H9 (cell line): ENCODE measurements around the gene ADGRD1. TPM values are rescaled to one million over a fixed set of nuclear protein-coding genes. Genes with fewer than 3 reads are reported as not detected.

Experiments used
- DNase-seq: peaks from one replicate; pipeline ENCODE4 v3.0.0-alpha.2; 2017
- H2AFZ ChIP-seq: one replicate; pipeline ENCODE4 v1.6.1; 2013; ENCODE audit warnings: mild to moderate bottlenecking, low read length, control low read depth, moderate library complexity
- H2AK5ac ChIP-seq: 2 replicates; pipeline ENCODE4 v1.6.1; 2013; ENCODE audit warnings: low read length, control low read depth, mixed read lengths; ENCODE audit not compliant: insufficient read length
- H2BK120ac ChIP-seq: one replicate; pipeline ENCODE4 v1.6.1; 2013; ENCODE audit warnings: low read depth, mild to moderate bottlenecking, low read length, control low read depth, inconsistent platforms; ENCODE audit not compliant: poor library complexity, severe bottlenecking
- H2BK12ac ChIP-seq: 2 replicates; pipeline ENCODE4 v1.6.1; 2013; ENCODE audit warnings: low read length, control low read depth, mixed read lengths, low read depth; ENCODE audit not compliant: insufficient read length
- H2BK15ac ChIP-seq: 2 replicates; pipeline ENCODE4 v1.6.1; 2013; ENCODE audit warnings: low read depth, low read length, control low read depth
- H2BK20ac ChIP-seq: one replicate; pipeline ENCODE4 v1.6.1; 2013; ENCODE audit warnings: low read depth, mild to moderate bottlenecking, low read length, control low read depth, inconsistent platforms; ENCODE audit not compliant: poor library complexity, severe bottlenecking
- H2BK5ac ChIP-seq: 2 replicates; pipeline ENCODE4 v1.6.1; 2013; ENCODE audit warnings: low read length, control low read depth, mixed read lengths; ENCODE audit not compliant: insufficient read length
- H3K14ac ChIP-seq: 2 replicates; pipeline ENCODE4 v1.6.1; 2013; ENCODE audit warnings: low read length, control low read depth; ENCODE audit not compliant: insufficient read depth
- H3K18ac ChIP-seq: 2 replicates; pipeline ENCODE4 v1.6.1; 2013; ENCODE audit warnings: low read depth, mild to moderate bottlenecking, mixed read lengths, low read length, control low read depth; ENCODE audit not compliant: insufficient read length
- H3K23ac ChIP-seq: 2 replicates; pipeline ENCODE4 v1.6.1; 2013; ENCODE audit warnings: low read length, control low read depth, mixed read lengths, low read depth; ENCODE audit not compliant: insufficient read length
- H3K23me2 ChIP-seq: 2 replicates; pipeline ENCODE4 v1.6.1; 2013; ENCODE audit warnings: low read depth, mild to moderate bottlenecking, mixed read lengths, low read length, control low read depth; ENCODE audit not compliant: insufficient read length, poor library complexity, severe bottlenecking
- H3K27ac ChIP-seq: 2 replicates; pipeline ENCODE4 v1.5.1; 2013; ENCODE audit warnings: low read length, control low read depth, mixed read lengths, low read depth; ENCODE audit not compliant: insufficient read length
- H3K27me3 ChIP-seq: 2 replicates; pipeline ENCODE4 v1.6.1; 2013; ENCODE audit warnings: low read length, control low read depth, inconsistent platforms; ENCODE audit not compliant: insufficient read depth
- H3K4ac ChIP-seq: 2 replicates; pipeline ENCODE4 v1.6.1; 2013; ENCODE audit warnings: low read depth, mild to moderate bottlenecking, control low read depth, inconsistent platforms, low read length, moderate library complexity
- H3K4me1 ChIP-seq: 2 replicates; pipeline ENCODE4 v1.6.1; 2013; ENCODE audit warnings: low read length, control low read depth, inconsistent platforms; ENCODE audit not compliant: insufficient read depth
- H3K4me2 ChIP-seq: 2 replicates; pipeline ENCODE4 v1.6.1; 2013; ENCODE audit warnings: low read length, control low read depth, mixed read lengths; ENCODE audit not compliant: insufficient read length, insufficient read depth
- H3K56ac ChIP-seq: 2 replicates; pipeline ENCODE4 v1.6.1; 2013; ENCODE audit warnings: low read depth, mild to moderate bottlenecking, mixed read lengths, low read length, control low read depth; ENCODE audit not compliant: insufficient read length
- H3K79me1 ChIP-seq: 2 replicates; pipeline ENCODE4 v1.6.1; 2013; ENCODE audit warnings: low read depth, mild to moderate bottlenecking, moderate library complexity, low read length, control low read depth, inconsistent platforms; ENCODE audit not compliant: insufficient read depth, poor library complexity, severe bottlenecking
- H3K79me2 ChIP-seq: 2 replicates; pipeline ENCODE4 v1.6.1; 2013; ENCODE audit warnings: low read length, control low read depth, inconsistent platforms; ENCODE audit not compliant: insufficient read depth
- H3K9ac ChIP-seq: 2 replicates; pipeline ENCODE4 v1.6.1; 2013; ENCODE audit warnings: low read length, control low read depth, mixed read lengths; ENCODE audit not compliant: insufficient read length; ENCODE audit errors: extremely low read depth
- H3K9me3 ChIP-seq: one replicate; pipeline ENCODE4 v1.6.1; 2013; ENCODE audit warnings: low read depth, low read length, inconsistent platforms; ENCODE audit not compliant: control insufficient read depth
- H3T11ph ChIP-seq: one replicate; pipeline ENCODE4 v1.6.1; 2013; ENCODE audit warnings: mild to moderate bottlenecking, low read length, control low read depth, inconsistent platforms
- H4K20me1 ChIP-seq: one replicate; pipeline ENCODE4 v1.6.1; 2013; ENCODE audit not compliant: control insufficient read depth, insufficient read length, insufficient read depth
- H4K5ac ChIP-seq: 2 replicates; pipeline ENCODE4 v1.6.1; 2013; ENCODE audit warnings: low read depth, mild to moderate bottlenecking, mixed read lengths, low read length, control low read depth; ENCODE audit not compliant: insufficient read length
- H4K8ac ChIP-seq: replicated peaks from 2 replicates; pipeline ENCODE4 v1.6.1; 2013; ENCODE audit warnings: low read length, control low read depth, mixed read lengths, low read depth; ENCODE audit not compliant: insufficient read length
- H4K91ac ChIP-seq: 2 replicates; pipeline ENCODE4 v1.6.1; 2013; ENCODE audit warnings: low read depth, mild to moderate bottlenecking, moderate library complexity, mixed read lengths, low read length, control low read depth; ENCODE audit not compliant: insufficient read length
- H3K27ac Mint-ChIP-seq, 3 experiments: 2 replicates in 2 of 3; 3 replicates in 1 of 3; pipeline ENCODE4 v1.8.0; 2020 to 2021; ENCODE audit warnings: mixed read lengths in 3 of 3, mild to moderate bottlenecking in 1 of 3, moderate library complexity in 1 of 3
- H3K27me3 Mint-ChIP-seq: 2 replicates; pipeline ENCODE4 v1.8.0; 2021; ENCODE audit warnings: low read depth, mild to moderate bottlenecking, moderate library complexity, mixed read lengths
- H3K36me3 Mint-ChIP-seq, 3 experiments: 2 replicates in 2 of 3; 3 replicates in 1 of 3; pipeline ENCODE4 v1.8.0; 2020 to 2021; ENCODE audit warnings: low read depth in 3 of 3, mixed read lengths in 3 of 3; ENCODE audit not compliant: insufficient read depth in 1 of 3
- H3K4me1 Mint-ChIP-seq, 2 experiments: 2 replicates each; pipeline ENCODE4 v1.8.0; 2020; ENCODE audit warnings: mixed read lengths in 2 of 2
- H3K4me3 Mint-ChIP-seq, 2 experiments: 2 replicates in 1 of 2; 3 replicates in 1 of 2; pipeline ENCODE4 v1.8.0; 2020 to 2021; ENCODE audit warnings: mild to moderate bottlenecking in 2 of 2, mixed read lengths in 2 of 2, moderate library complexity in 1 of 2
- H3K9me3 Mint-ChIP-seq, 2 experiments: 2 replicates in 1 of 2; 3 replicates in 1 of 2; pipeline ENCODE4 v1.8.0; 2020; ENCODE audit warnings: mild to moderate bottlenecking in 2 of 2, mixed read lengths in 2 of 2, moderate library complexity in 1 of 2
- WGBS: extraction: QIAGEN DNeasy Blood & Tissue Kit; methylation state at CpG from one replicate; pipeline ENCODE4 v1.1.7; 2013; ENCODE audit warnings: missing lambda C conversion rate, low lambda C conversion rate, mixed read lengths; ENCODE audit not compliant: insufficient read length; ENCODE audit errors: extremely low coverage; 5-methylcytosine and 5-hydroxymethylcytosine counted together
- total RNA-seq: library from RNA; stranded (reverse); gene quantifications from 2 replicates; pipeline ENCODE4 v1.2.1, GENCODE V29; 2021
- TF ChIP-seq, protein P1 (sequence below): fragments of 200-600 bp; sonication (generic); conservative IDR thresholded peaks from 3 replicates; pipeline ENCODE4 v1.8.0; 2021; ENCODE audit warnings: antibody characterized with exemption, mild to moderate bottlenecking

The ADGRD1 gene
- total RNA-seq, 1 experiment from 2014 or later, result 0.52 TPM

DNA sequence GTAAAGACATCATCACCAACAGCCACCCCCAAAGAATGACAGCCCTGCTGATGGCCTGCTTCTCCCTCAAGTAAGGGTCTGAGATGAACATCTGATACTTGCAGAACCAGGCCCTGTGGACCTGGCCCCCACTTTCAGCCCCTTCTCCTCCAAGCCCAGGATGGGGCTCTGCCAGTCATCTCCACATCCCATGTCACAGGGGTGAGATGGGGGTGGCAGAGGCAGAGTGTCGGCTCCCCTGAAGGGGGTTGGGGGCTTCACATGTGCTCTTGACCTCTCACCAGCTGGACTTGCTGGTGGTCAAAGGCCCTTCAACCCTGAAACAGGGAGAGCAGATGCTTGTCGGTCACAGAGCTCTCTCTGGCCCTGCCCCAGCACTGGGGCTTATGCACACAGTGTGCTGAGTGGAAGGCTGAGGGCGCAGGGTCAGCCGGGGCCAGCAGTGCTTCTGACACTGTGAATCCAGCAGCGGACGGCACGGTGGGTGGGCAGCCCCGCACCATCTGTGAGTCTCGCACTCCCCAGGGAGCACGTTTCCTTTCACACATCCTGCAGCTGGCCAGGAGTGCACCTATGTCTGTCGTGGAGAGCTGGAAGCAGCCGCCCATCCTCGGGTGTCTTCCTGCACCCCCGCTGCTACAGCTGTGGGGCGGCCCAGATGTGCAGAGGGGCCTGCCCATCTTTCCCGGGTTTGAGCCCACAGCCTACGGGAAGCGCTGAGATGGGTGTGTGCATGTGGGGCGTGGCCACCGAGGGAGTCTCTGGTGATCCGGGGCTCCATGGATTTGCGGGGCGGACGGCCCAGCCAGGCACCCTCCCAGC is 94.3 kb downstream of the ADGRD1 start:
- no peak overlapping the region for H3K23ac ChIP-seq
- no peak overlapping the region for H2BK12ac ChIP-seq
- H3K4ac ChIP-seq, result no peak overlapping the region
- DNase-seq, result no peak
- no peak overlapping the region for H3T11ph ChIP-seq
- no peaks in the 10 kb centered on the region for H3K23me2 ChIP-seq
- Mint-ChIP-seq H3K36me3 (no peaks in the 10 kb centered on the region), H3K4me3 (no peak overlapping the region; a peak in 1 of 5 replicates), H3K27ac (no peak overlapping the region), H3K4me1 (peaks cover 0 to 3% of the 10 kb centered on the region in 2 experiments; a peak in 2 of 4 replicates), H3K27me3 (no peaks in the 10 kb centered on the region; the same call in 1 of the 2 replicates), H3K9me3 (peaks cover 0 to 4% of the 10 kb centered on the region in 2 experiments; a peak in 1 of 5 replicates)
- H2BK15ac ChIP-seq, result no peak overlapping the region
- H3K9ac ChIP-seq, result no peak overlapping the region
- TF ChIP-seq, protein P1, sequence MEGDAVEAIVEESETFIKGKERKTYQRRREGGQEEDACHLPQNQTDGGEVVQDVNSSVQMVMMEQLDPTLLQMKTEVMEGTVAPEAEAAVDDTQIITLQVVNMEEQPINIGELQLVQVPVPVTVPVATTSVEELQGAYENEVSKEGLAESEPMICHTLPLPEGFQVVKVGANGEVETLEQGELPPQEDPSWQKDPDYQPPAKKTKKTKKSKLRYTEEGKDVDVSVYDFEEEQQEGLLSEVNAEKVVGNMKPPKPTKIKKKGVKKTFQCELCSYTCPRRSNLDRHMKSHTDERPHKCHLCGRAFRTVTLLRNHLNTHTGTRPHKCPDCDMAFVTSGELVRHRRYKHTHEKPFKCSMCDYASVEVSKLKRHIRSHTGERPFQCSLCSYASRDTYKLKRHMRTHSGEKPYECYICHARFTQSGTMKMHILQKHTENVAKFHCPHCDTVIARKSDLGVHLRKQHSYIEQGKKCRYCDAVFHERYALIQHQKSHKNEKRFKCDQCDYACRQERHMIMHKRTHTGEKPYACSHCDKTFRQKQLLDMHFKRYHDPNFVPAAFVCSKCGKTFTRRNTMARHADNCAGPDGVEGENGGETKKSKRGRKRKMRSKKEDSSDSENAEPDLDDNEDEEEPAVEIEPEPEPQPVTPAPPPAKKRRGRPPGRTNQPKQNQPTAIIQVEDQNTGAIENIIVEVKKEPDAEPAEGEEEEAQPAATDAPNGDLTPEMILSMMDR, result no peak
- H3K79me2 ChIP-seq, result no peaks in the 10 kb centered on the region
- no peaks in the 10 kb centered on the region for H3K27me3 ChIP-seq
- H3K9me3 ChIP-seq, result no peaks in the 10 kb centered on the region
- H4K8ac ChIP-seq, result no peak overlapping the region
- no peak overlapping the region for H2BK5ac ChIP-seq
- H4K91ac ChIP-seq, result no peak overlapping the region
- no peak overlapping the region for H2AFZ ChIP-seq
- no peak overlapping the region for H4K5ac ChIP-seq
- H2BK20ac ChIP-seq, result no peak overlapping the region
- no CpG with 5 or more reads among the region's 24 CpGs for WGBS
- no peak overlapping the region for H3K14ac ChIP-seq
- no peaks in the 10 kb centered on the region for H3K4me1 ChIP-seq
- H3K27ac ChIP-seq, result no peak overlapping the region
- no peak overlapping the region for H3K18ac ChIP-seq
- no peak overlapping the region for H3K4me2 ChIP-seq
- no peaks in the 10 kb centered on the region for H3K79me1 ChIP-seq
- H3K56ac ChIP-seq, result no peak overlapping the region
- H2AK5ac ChIP-seq, result no peak overlapping the region
- H4K20me1 ChIP-seq, result no peaks in the 10 kb centered on the region
- H2BK120ac ChIP-seq, result no peak overlapping the region
